ENCODE results near the gene LHX3. TPM values are rescaled to one million over a fixed set of nuclear protein-coding genes. Genes with fewer than 3 reads are reported as not detected.

LHX3 gene
- polyA plus RNA-seq, 1 donor from 2014 or later, result not detected

DNA sequence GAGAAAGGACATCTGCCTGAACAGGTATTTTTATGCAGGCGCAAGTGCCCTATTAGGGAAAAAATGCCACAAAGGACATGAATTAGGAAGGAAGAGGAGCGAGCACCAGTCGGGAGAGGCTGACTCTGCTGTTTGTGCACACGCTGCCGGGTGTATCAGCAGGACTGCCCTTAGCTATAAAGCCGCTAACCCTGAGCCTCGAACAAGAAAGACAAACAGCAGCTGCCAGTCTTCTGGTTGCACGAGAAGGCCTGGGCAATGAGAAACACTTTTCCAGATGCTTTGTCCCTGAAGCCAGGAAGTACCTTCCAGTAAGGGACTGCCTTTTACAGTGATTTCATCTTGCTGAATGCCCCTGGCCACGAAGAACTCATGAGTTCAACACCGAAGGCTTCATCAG, 28.0 kb upstream of the LHX3 start:
- H4K20me1 ChIP-seq (ENCODE audit: insufficient read depth), result no peaks in the 10 kb centered on the region
- no peaks in the 10 kb centered on the region for H3K9me3 ChIP-seq (ENCODE audit: low read length)
- no peaks in the 10 kb centered on the region for H3K36me3 ChIP-seq (ENCODE audit: insufficient read depth, low read length)
- H3F3A ChIP-seq (ENCODE audit: insufficient read depth, low read length, poor library complexity, severe bottlenecking), result no peaks in the 10 kb centered on the region
- H3K79me2 ChIP-seq (replicated peaks; ENCODE audit: insufficient read depth, low read length), result no peaks in the 10 kb centered on the region
- H3K4me3 ChIP-seq (ENCODE audit: low read length), result no peak overlapping the region
- H3K9ac ChIP-seq (ENCODE audit: low read length), result no peak overlapping the region
- H2AFZ ChIP-seq (ENCODE audit: low read depth, low read length), result no peak overlapping the region
- H3K4me2 ChIP-seq (ENCODE audit: low read length), result no peak overlapping the region
- TF ChIP-seq TAF1 (IDR thresholded peaks at IDR 0.05; ENCODE audit: low read depth), result no peak
- H3K27me3 ChIP-seq (ENCODE audit: insufficient read depth, low read depth, low read length), result no peaks in the 10 kb centered on the region
- no peak overlapping the region for H3K27ac ChIP-seq (ENCODE audit: low read length)
- H3K9me2 ChIP-seq (ENCODE audit: insufficient read depth, low read length), result no peaks in the 10 kb centered on the region

GRCh38 chr9:136231478-136232297, 26.8 kb upstream of the LHX3 start:
- no peaks in the 10 kb centered on the region for H4K20me1 ChIP-seq (ENCODE audit: insufficient read depth)
- no peaks in the 10 kb centered on the region for H3F3A ChIP-seq (ENCODE audit: insufficient read depth, low read length, poor library complexity, severe bottlenecking)
- no peak overlapping the region for H3K4me3 ChIP-seq (ENCODE audit: low read length)
- H3K9ac ChIP-seq (ENCODE audit: low read length), result no peak overlapping the region
- H3K36me3 ChIP-seq (ENCODE audit: insufficient read depth, low read length), result no peaks in the 10 kb centered on the region
- H3K4me2 ChIP-seq (ENCODE audit: low read length), result no peak overlapping the region
- TF ChIP-seq, protein P1, sequence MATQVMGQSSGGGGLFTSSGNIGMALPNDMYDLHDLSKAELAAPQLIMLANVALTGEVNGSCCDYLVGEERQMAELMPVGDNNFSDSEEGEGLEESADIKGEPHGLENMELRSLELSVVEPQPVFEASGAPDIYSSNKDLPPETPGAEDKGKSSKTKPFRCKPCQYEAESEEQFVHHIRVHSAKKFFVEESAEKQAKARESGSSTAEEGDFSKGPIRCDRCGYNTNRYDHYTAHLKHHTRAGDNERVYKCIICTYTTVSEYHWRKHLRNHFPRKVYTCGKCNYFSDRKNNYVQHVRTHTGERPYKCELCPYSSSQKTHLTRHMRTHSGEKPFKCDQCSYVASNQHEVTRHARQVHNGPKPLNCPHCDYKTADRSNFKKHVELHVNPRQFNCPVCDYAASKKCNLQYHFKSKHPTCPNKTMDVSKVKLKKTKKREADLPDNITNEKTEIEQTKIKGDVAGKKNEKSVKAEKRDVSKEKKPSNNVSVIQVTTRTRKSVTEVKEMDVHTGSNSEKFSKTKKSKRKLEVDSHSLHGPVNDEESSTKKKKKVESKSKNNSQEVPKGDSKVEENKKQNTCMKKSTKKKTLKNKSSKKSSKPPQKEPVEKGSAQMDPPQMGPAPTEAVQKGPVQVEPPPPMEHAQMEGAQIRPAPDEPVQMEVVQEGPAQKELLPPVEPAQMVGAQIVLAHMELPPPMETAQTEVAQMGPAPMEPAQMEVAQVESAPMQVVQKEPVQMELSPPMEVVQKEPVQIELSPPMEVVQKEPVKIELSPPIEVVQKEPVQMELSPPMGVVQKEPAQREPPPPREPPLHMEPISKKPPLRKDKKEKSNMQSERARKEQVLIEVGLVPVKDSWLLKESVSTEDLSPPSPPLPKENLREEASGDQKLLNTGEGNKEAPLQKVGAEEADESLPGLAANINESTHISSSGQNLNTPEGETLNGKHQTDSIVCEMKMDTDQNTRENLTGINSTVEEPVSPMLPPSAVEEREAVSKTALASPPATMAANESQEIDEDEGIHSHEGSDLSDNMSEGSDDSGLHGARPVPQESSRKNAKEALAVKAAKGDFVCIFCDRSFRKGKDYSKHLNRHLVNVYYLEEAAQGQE (IDR thresholded peaks at IDR 0.05; ENCODE audit: borderline replicate concordance), result no peak
- no peak for TF ChIP-seq SMC3 (conservative IDR thresholded peaks at IDR 0.05; ENCODE audit: poor library complexity)
- H3K9me2 ChIP-seq (ENCODE audit: insufficient read depth, low read length), result no peaks in the 10 kb centered on the region
- H3K79me2 ChIP-seq (replicated peaks; ENCODE audit: insufficient read depth, low read length), result no peaks in the 10 kb centered on the region
- no peaks in the 10 kb centered on the region for H3K9me3 ChIP-seq (ENCODE audit: low read length)
- H3K27me3 ChIP-seq (ENCODE audit: insufficient read depth, low read depth, low read length), result no peaks in the 10 kb centered on the region
- no peak overlapping the region for H3K27ac ChIP-seq (ENCODE audit: low read length)
- no peak overlapping the region for H2AFZ ChIP-seq (ENCODE audit: low read depth, low read length)

DNA sequence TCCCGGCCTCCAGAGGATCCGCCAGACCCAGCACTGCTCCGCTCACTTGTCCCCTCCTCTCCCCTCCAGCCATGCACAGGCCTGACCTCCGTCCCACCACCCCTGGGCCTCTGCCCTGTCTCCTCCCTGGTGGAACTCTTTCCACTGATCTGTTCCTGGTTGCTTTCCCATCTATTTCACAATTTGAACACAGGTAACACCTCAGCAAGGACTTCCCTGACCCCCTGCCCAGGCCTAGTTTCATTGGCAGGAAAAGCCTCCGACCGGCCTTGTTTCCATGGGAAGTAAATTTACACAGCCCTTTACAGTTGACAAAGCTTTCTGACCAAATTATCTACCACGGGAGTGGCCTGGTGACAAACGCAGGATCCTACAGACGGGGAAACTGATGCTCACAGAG, 25.8 kb upstream of the LHX3 start:
- H3F3A ChIP-seq (ENCODE audit: insufficient read depth, low read length, poor library complexity, severe bottlenecking), result no peaks in the 10 kb centered on the region
- H3K27me3 ChIP-seq (ENCODE audit: insufficient read depth, low read depth, low read length), result no peaks in the 10 kb centered on the region
- no peaks in the 10 kb centered on the region for H3K79me2 ChIP-seq (replicated peaks; ENCODE audit: insufficient read depth, low read length)
- no peaks in the 10 kb centered on the region for H3K36me3 ChIP-seq (ENCODE audit: insufficient read depth, low read length)
- TF ChIP-seq TAF1 (IDR thresholded peaks at IDR 0.05; ENCODE audit: low read depth) (no peak), EZH2 (IDR thresholded peaks at IDR 0.05; ENCODE audit: borderline replicate concordance, insufficient read depth, low read length, poor library complexity, severe bottlenecking) (no peak), MXI1 (conservative IDR thresholded peaks at IDR 0.05; ENCODE audit: poor library complexity, severe bottlenecking) (no peak), EP300 (conservative IDR thresholded peaks at IDR 0.05; ENCODE audit: poor library complexity, severe bottlenecking) (no peak), POLR2AphosphoS5 (IDR thresholded peaks at IDR 0.05) (no peak), SMC3 (conservative IDR thresholded peaks at IDR 0.05; ENCODE audit: poor library complexity) (no peak), RAD21 (conservative IDR thresholded peaks at IDR 0.05) (no peak)
- TF ChIP-seq, protein P1 (IDR thresholded peaks at IDR 0.05; ENCODE audit: borderline replicate concordance), result no peak
- TF ChIP-seq, protein P2, sequence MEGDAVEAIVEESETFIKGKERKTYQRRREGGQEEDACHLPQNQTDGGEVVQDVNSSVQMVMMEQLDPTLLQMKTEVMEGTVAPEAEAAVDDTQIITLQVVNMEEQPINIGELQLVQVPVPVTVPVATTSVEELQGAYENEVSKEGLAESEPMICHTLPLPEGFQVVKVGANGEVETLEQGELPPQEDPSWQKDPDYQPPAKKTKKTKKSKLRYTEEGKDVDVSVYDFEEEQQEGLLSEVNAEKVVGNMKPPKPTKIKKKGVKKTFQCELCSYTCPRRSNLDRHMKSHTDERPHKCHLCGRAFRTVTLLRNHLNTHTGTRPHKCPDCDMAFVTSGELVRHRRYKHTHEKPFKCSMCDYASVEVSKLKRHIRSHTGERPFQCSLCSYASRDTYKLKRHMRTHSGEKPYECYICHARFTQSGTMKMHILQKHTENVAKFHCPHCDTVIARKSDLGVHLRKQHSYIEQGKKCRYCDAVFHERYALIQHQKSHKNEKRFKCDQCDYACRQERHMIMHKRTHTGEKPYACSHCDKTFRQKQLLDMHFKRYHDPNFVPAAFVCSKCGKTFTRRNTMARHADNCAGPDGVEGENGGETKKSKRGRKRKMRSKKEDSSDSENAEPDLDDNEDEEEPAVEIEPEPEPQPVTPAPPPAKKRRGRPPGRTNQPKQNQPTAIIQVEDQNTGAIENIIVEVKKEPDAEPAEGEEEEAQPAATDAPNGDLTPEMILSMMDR (IDR thresholded peaks at IDR 0.05; ENCODE audit: poor library complexity, severe bottlenecking), result no peak
- H3K9me2 ChIP-seq (ENCODE audit: insufficient read depth, low read length), result no peaks in the 10 kb centered on the region
- H3K27ac ChIP-seq (ENCODE audit: low read length), result no peak overlapping the region
- H3K9ac ChIP-seq (ENCODE audit: low read length), result no peak overlapping the region
- no peaks in the 10 kb centered on the region for H4K20me1 ChIP-seq (ENCODE audit: insufficient read depth)
- no peak overlapping the region for H3K4me2 ChIP-seq (ENCODE audit: low read length)
- no peaks in the 10 kb centered on the region for H3K9me3 ChIP-seq (ENCODE audit: low read length)
- no peak overlapping the region for H3K4me3 ChIP-seq (ENCODE audit: low read length)
- no peak overlapping the region for H2AFZ ChIP-seq (ENCODE audit: low read depth, low read length)
